IMR-90 (cell line): ENCODE data around the gene PAIP1. TPM values are rescaled to one million over a fixed set of nuclear protein-coding genes. Genes with fewer than 3 reads are reported as not detected.

Experiments used
- ATAC-seq: fragments of 200-7000 bp; cut with Tn5 transposase; 2 replicates; pipeline ENCODE4 v1.9.1; 2020; ENCODE audit warnings: low read depth, mild to moderate bottlenecking, moderate library complexity
- BruUV-seq: library from RNA; stranded (reverse); fragments of 400-500 nt; replicated peaks from 2 replicates; lab custom pipeline; 2021; lab: Mats Ljungman, UMichigan
- CTCF ChIA-PET: fragments of 300-600 bp; formaldehyde crosslinking; extraction: SDS; loops from one replicate; lab custom pipeline; 2021; ENCODE audit warnings: antibody characterized with exemption; lab: Yijun Ruan, JAX
- POLR2A ChIA-PET: fragments of 300-600 bp; sonication (Branson Sonifier 250); formaldehyde crosslinking; loops from one replicate; lab custom pipeline; 2022; ENCODE audit warnings: antibody characterized with exemption; ENCODE audit not compliant: unreplicated experiment; lab: Charles Lee
- DNase-seq: peaks from one replicate; pipeline ENCODE4 v3.0.0; 2013
- H2AFZ ChIP-seq: replicated peaks from 2 replicates; pipeline ENCODE3; 2013; ENCODE audit warnings: low read length, mild to moderate bottlenecking; ENCODE audit not compliant: poor library complexity
- H2AK5ac ChIP-seq: 2 replicates; pipeline ENCODE4 v1.6.1; 2013; ENCODE audit warnings: low read depth, low read length, inconsistent platforms
- H2AK9ac ChIP-seq: replicated peaks from 2 replicates; pipeline ENCODE3; 2013; ENCODE audit warnings: mild to moderate bottlenecking, low read depth, low read length, moderate library complexity; ENCODE audit not compliant: poor library complexity
- H2BK120ac ChIP-seq: 2 replicates; pipeline ENCODE4 v1.6.1; 2013; ENCODE audit warnings: low read depth, low read length, inconsistent platforms
- H2BK15ac ChIP-seq: 3 replicates; pipeline ENCODE4 v1.6.1; 2013; ENCODE audit warnings: low read depth, low read length, inconsistent platforms
- H2BK20ac ChIP-seq: 2 replicates; pipeline ENCODE4 v1.6.1; 2013; ENCODE audit warnings: low read depth, mild to moderate bottlenecking, inconsistent platforms, low read length, moderate library complexity
- H2BK5ac ChIP-seq: 2 replicates; pipeline ENCODE4 v1.6.1; 2013; ENCODE audit warnings: mild to moderate bottlenecking, low read depth, low read length, inconsistent platforms; ENCODE audit not compliant: poor library complexity, severe bottlenecking
- H3K14ac ChIP-seq: replicated peaks from 2 replicates; pipeline ENCODE4 v1.6.1; 2013; ENCODE audit warnings: low read depth, low read length, inconsistent platforms
- H3K18ac ChIP-seq: 2 replicates; pipeline ENCODE4 v1.6.1; 2013; ENCODE audit warnings: low read depth, low read length, control low read depth
- H3K23ac ChIP-seq: 2 replicates; pipeline ENCODE4 v1.6.1; 2013; ENCODE audit warnings: low read depth, low read length, inconsistent platforms
- H3K27ac ChIP-seq: 2 replicates; pipeline ENCODE4 v1.5.1; 2013; ENCODE audit warnings: mild to moderate bottlenecking, control low read depth, low read length; ENCODE audit not compliant: insufficient read depth
- H3K27me3 ChIP-seq: 2 replicates; pipeline ENCODE4 v1.6.1; 2013; ENCODE audit warnings: low read length; ENCODE audit not compliant: control insufficient read depth, insufficient read depth
- H3K36me3 ChIP-seq: 2 replicates; pipeline ENCODE4 v1.6.1; 2013; ENCODE audit warnings: low read length, mixed read lengths; ENCODE audit not compliant: control insufficient read depth, insufficient read depth
- H3K4ac ChIP-seq: 2 replicates; pipeline ENCODE4 v1.6.1; 2013; ENCODE audit warnings: low read depth, low read length, inconsistent platforms
- H3K4me1 ChIP-seq: 2 replicates; pipeline ENCODE4 v1.6.1; 2013; ENCODE audit warnings: low read length, mixed read lengths; ENCODE audit not compliant: control insufficient read depth, insufficient read depth
- H3K4me2 ChIP-seq: 2 replicates; pipeline ENCODE4 v1.6.1; 2013; ENCODE audit warnings: low read depth, mild to moderate bottlenecking, control low read depth, low read length, moderate library complexity
- H3K4me3 ChIP-seq: 2 replicates; pipeline ENCODE4 v1.5.1; 2013; ENCODE audit warnings: low read depth, mild to moderate bottlenecking, control low read depth, low read length, moderate library complexity; ENCODE audit not compliant: insufficient read depth
- H3K56ac ChIP-seq: 2 replicates; pipeline ENCODE4 v1.6.1; 2013; ENCODE audit warnings: low read length, inconsistent platforms; ENCODE audit not compliant: insufficient read depth; ENCODE audit errors: extremely low read depth
- H3K79me1 ChIP-seq, 2 experiments: 2 replicates each; pipeline ENCODE4 v1.6.1; 2013; ENCODE audit warnings: low read length in 2 of 2, inconsistent platforms in 1 of 2, low read depth in 1 of 2
- H3K9ac ChIP-seq: 2 replicates; pipeline ENCODE4 v1.6.1; 2013; ENCODE audit warnings: low read depth, low read length, control low read depth
- H3K9me1 ChIP-seq: 2 replicates; pipeline ENCODE4 v1.6.1; 2013; ENCODE audit warnings: low read length, inconsistent platforms; ENCODE audit not compliant: insufficient read depth
- H3K9me3 ChIP-seq: 2 replicates; pipeline ENCODE4 v1.6.1; 2013; ENCODE audit warnings: low read length; ENCODE audit not compliant: control insufficient read depth, insufficient read depth
- H4K20me1 ChIP-seq: 2 replicates; pipeline ENCODE4 v1.6.1; 2013; ENCODE audit warnings: low read length, inconsistent platforms; ENCODE audit not compliant: insufficient read depth
- H4K5ac ChIP-seq: 2 replicates; pipeline ENCODE4 v1.6.1; 2013; ENCODE audit warnings: mild to moderate bottlenecking, low read depth, low read length, control low read depth
- H4K8ac ChIP-seq, 2 experiments: 2 replicates each; pipeline ENCODE4 v1.6.1; 2013; ENCODE audit warnings: low read depth in 2 of 2, low read length in 2 of 2, control low read depth in 1 of 2, inconsistent platforms in 1 of 2
- H4K91ac ChIP-seq: 2 replicates; pipeline ENCODE4 v1.6.1; 2013; ENCODE audit warnings: low read depth, low read length, inconsistent platforms; ENCODE audit not compliant: insufficient read depth
- BHLHE40 ChIP-seq: fragments of 150-350 bp; IDR thresholded peaks from 2 replicates; pipeline ENCODE4 v1.6.1; 2016; ENCODE audit warnings: mild to moderate bottlenecking, low read depth, low read length
- CTCF ChIP-seq: conservative IDR thresholded peaks from 2 replicates; pipeline ENCODE4 v1.5.1; 2012; ENCODE audit warnings: mild to moderate bottlenecking, low read depth, low read length, improper control_type of control experiment
- FOS ChIP-seq: fragments of 150-350 bp; IDR thresholded peaks from 2 replicates; pipeline ENCODE4 v1.6.1; 2016; ENCODE audit warnings: low read depth, low read length
- MAFK ChIP-seq: IDR thresholded peaks from 2 replicates; pipeline ENCODE4 v1.6.1; 2012; ENCODE audit warnings: low read depth, low read length, improper control_type of control experiment
- MAZ ChIP-seq: IDR thresholded peaks from 2 replicates; pipeline ENCODE4 v1.6.1; 2012; ENCODE audit warnings: low read depth, mild to moderate bottlenecking, low read length, improper control_type of control experiment, moderate library complexity, borderline replicate concordance
- MXI1 ChIP-seq: IDR thresholded peaks from 2 replicates; pipeline ENCODE4 v1.6.1; 2012; ENCODE audit warnings: low read depth, mild to moderate bottlenecking, low read length, moderate library complexity, borderline replicate concordance
- POLR2A ChIP-seq: IDR thresholded peaks from 2 replicates; pipeline ENCODE4 v1.6.1; 2012; ENCODE audit warnings: mild to moderate bottlenecking, low read depth, low read length
- RFX5 ChIP-seq: IDR thresholded peaks from 2 replicates; pipeline ENCODE4 v1.8.0; 2012; ENCODE audit warnings: low read depth, mild to moderate bottlenecking, low read length, moderate library complexity
- SMC3 ChIP-seq: fragments of 150-350 bp; IDR thresholded peaks from 2 replicates; pipeline ENCODE4 v1.6.1; 2016; ENCODE audit warnings: low read depth, mild to moderate bottlenecking, antibody characterized with exemption, low read length, moderate library complexity
- USF2 ChIP-seq: fragments of 150-350 bp; IDR thresholded peaks from 2 replicates; pipeline ENCODE4 v1.6.1; 2017; ENCODE audit warnings: mild to moderate bottlenecking, antibody characterized with exemption, low read length, low read depth
- WGBS, 2 experiments: methylation state at CpG; one replicate each; pipeline versions ENCODE4 v1.1.5 to v1.1.7; 2013; ENCODE audit warnings: missing lambda C conversion rate in 2 of 2; ENCODE audit not compliant: insufficient read length in 1 of 2; ENCODE audit errors: extremely low coverage in 2 of 2; 5-methylcytosine and 5-hydroxymethylcytosine counted together
- dilution Hi-C: fragments of 300-500 bp; cut with HindIII; formaldehyde crosslinking; loops from one replicate; pipeline ENCODE4 v1.14.3; 2018; ENCODE audit warnings: low sequenced_read_pairs; ENCODE audit not compliant: unreplicated experiment
- in situ Hi-C: fragments of 300-500 bp; cut with MboI; formaldehyde crosslinking; loops from 3 replicates; pipeline ENCODE4 v1.14.3; 2019; ENCODE audit warnings: low sequenced_read_pairs, inconsistent platforms, mixed read lengths
- intact Hi-C: fragments of 100-400 bp; cut with micrococcal nuclease; formaldehyde crosslinking; loops from 2 replicates; pipeline ENCODE4 v1.10.0; 2022
- polyA plus RNA-seq, 3 experiments: library from polyadenylated mRNA; depleted of rRNA; stranded (reverse); fragments of >200 nt; gene quantifications; 2 replicates each; pipeline ENCODE4 v1.2.3, GENCODE V29; 2012; ENCODE audit warnings: low replicate concordance in 1 of 3
- total RNA-seq: library from RNA; depleted of rRNA; stranded (reverse); fragments of >200 nt; gene quantifications from 2 replicates; pipeline ENCODE4 v1.2.3, GENCODE V29; 2012

Gene PAIP1
- total and polyA plus RNA-seq, 2 of the 4 experiments (the other 2 are of a cell fraction) = 59.1 to 123 TPM

- H2AK9ac ChIP-seq = no peak overlapping the region
- H2BK120ac ChIP-seq = no peak overlapping the region
- no peak for TF ChIP-seq MAZ
- TF ChIP-seq MAFK = no peak
- no peak for TF ChIP-seq USF2
- TF ChIP-seq MXI1 = no peak
- TF ChIP-seq SMC3 = no peak
- TF ChIP-seq FOS = no peak
- no peak for TF ChIP-seq POLR2A
- no peak for TF ChIP-seq RFX5
- TF ChIP-seq BHLHE40 = no peak
- no peak for TF ChIP-seq CTCF
- no peaks in the 10 kb centered on the region for H4K20me1 ChIP-seq
- intact Hi-C loops = no loop called here
- no peaks in the 10 kb centered on the region for H3K9me3 ChIP-seq
- no peak overlapping the region for H4K91ac ChIP-seq
- peaks cover 19 to 20% of the 10 kb centered on the region in 2 experiments for H3K79me1 ChIP-seq
- H3K9ac ChIP-seq = no peak overlapping the region
- no peak overlapping the region for H2AK5ac ChIP-seq
- no peaks in the 10 kb centered on the region for H3K27me3 ChIP-seq
- no peak overlapping the region for H3K23ac ChIP-seq
- ChIA-PET CTCF (interaction anchor here (0.6 to 1.0 kb wide), 2 partner anchors 15 to 1854 kb away, joined by 3 to 4 read pairs; no protein-coding TSS in a partner anchor), POLR2A (no interaction called here)
- H4K8ac ChIP-seq = no peak overlapping the region
- no peak overlapping the region for H3K4me2 ChIP-seq
- H3K27ac ChIP-seq = no peak overlapping the region
- no peak for ATAC-seq
- DNase-seq = no peak
- H3K4ac ChIP-seq = no peak overlapping the region
- H2BK20ac ChIP-seq = no peak overlapping the region
- in situ Hi-C loops = no loop called here
- dilution Hi-C loops = no loop called here
- no peak overlapping the region for H3K18ac ChIP-seq
- H2AFZ ChIP-seq = no peak overlapping the region
- BruUV-seq = no TSS peak
- no CpG with 5 or more reads among the region's 6 CpGs for WGBS, 2 experiments
- no peak overlapping the region for H3K4me3 ChIP-seq
- H3K9me1 ChIP-seq = no peaks in the 10 kb centered on the region
- H3K56ac ChIP-seq = no peak overlapping the region
- no peak overlapping the region for H2BK5ac ChIP-seq
- H2BK15ac ChIP-seq = no peak overlapping the region
- peaks cover 32% of the 10 kb centered on the region for H3K36me3 ChIP-seq
- H3K4me1 ChIP-seq = no peaks in the 10 kb centered on the region
- H4K5ac ChIP-seq = no peak overlapping the region
- no peak overlapping the region for H3K14ac ChIP-seq
These were observed 16.1 kb downstream of the PAIP1 start for GRCh38 chr5:43540746-43541145.
